ENCODE results near the gene GNA12. TPM values are rescaled to one million over a fixed set of nuclear protein-coding genes. Genes with fewer than 3 reads are reported as not detected.

The GNA12 gene
- total RNA-seq, 1 donor, result 27.1 TPM

- H3K27ac ChIP-seq (ENCODE audit: low read depth, low read length), result peak overlapping the region; percentile 56
- DNase-seq (ENCODE audit: insufficient read length, low spot score, missing footprints), result no peak
Measured at GRCh38 chr7:2843711-2844152, 376 bp downstream of the GNA12 start.

DNA sequence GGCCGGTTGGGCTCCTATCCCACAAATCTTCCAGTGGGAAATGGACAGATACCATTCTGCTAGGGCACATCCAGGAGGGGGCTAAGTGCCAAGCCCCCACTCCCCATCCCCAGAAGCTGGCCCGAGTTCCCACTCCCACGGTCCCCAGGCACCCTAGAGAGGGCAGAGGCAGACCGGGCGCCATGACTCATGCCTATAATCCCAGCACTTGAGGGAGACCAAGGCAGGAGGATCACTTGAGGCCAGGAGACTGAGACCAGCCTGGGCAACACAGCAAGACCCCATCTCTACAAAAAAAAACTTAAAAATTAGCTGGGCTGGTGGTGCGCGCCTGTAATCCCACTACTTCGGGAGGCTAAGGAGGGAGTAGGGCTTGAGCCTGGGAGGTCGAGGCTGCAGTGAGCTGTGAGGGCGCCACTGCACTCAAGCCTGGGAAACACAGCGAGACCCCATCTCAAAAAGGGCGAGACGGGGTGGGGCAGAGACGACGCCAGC is 870 bp downstream of the GNA12 start:
- no peak for DNase-seq (ENCODE audit: insufficient read length, low spot score, missing footprints)
- Histone ChIP-seq H2AFZ (ENCODE audit: low read length) (no peak overlapping the region), H3K79me2 (ENCODE audit: insufficient read depth, low read length) (peaks cover 56% of the 10 kb centered on the region)

More at GRCh38 chr7:2843711-2844152, 376 bp downstream of the GNA12 start:
- TF ChIP-seq, protein P1, sequence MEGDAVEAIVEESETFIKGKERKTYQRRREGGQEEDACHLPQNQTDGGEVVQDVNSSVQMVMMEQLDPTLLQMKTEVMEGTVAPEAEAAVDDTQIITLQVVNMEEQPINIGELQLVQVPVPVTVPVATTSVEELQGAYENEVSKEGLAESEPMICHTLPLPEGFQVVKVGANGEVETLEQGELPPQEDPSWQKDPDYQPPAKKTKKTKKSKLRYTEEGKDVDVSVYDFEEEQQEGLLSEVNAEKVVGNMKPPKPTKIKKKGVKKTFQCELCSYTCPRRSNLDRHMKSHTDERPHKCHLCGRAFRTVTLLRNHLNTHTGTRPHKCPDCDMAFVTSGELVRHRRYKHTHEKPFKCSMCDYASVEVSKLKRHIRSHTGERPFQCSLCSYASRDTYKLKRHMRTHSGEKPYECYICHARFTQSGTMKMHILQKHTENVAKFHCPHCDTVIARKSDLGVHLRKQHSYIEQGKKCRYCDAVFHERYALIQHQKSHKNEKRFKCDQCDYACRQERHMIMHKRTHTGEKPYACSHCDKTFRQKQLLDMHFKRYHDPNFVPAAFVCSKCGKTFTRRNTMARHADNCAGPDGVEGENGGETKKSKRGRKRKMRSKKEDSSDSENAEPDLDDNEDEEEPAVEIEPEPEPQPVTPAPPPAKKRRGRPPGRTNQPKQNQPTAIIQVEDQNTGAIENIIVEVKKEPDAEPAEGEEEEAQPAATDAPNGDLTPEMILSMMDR (IDR thresholded peaks at IDR 0.05; ENCODE audit: extremely low read depth, low read depth, low read length), result no peak
- H4K20me1 ChIP-seq (ENCODE audit: insufficient read depth, low read length), result peaks cover 21% of the 10 kb centered on the region
- peaks cover 17% of the 10 kb centered on the region for H3K4me1 ChIP-seq (ENCODE audit: insufficient read depth, low read length)
- H3K4me3 ChIP-seq (ENCODE audit: insufficient read depth, low read length), result peak overlapping the region; percentile 80
- peak overlapping the region; percentile 82 for H3K4me2 ChIP-seq (ENCODE audit: insufficient read depth, low read length)
- H3K27me3 ChIP-seq (ENCODE audit: insufficient read depth, low read length), result no peaks in the 10 kb centered on the region
- peaks cover 10% of the 10 kb centered on the region for H3K36me3 ChIP-seq (ENCODE audit: insufficient read depth, low read length)
- no peaks in the 10 kb centered on the region for H3K9me3 ChIP-seq (ENCODE audit: low read depth, low read length)
- H3K79me2 ChIP-seq (ENCODE audit: insufficient read depth, low read length), result peaks cover 51% of the 10 kb centered on the region
- H2AFZ ChIP-seq (ENCODE audit: low read length), result peak overlapping the region; percentile 68

DNA sequence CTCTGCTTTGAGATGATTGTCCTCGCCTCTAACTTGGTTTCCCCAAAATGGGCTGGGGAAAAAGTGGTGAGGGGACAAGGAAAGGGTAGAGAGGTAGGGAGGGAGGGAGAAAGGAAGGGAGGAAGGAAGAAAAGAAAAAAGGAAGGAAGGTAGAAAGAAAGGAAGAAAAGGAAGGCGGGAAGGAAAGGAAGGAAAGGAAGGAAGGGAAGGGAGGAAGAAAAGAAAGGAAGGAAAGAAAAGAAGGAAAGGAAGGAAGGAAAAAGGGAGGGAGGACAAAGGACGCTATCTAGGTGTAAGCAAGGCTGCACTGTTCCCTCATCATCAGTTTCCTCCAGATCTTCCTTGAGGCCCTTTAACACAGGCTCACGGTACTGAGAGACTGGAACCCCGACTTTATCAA is 2.2 kb downstream of the GNA12 start:
- Histone ChIP-seq H3K27me3 (ENCODE audit: insufficient read depth, low read length) (no peaks in the 10 kb centered on the region), H3K4me3 (ENCODE audit: insufficient read depth, low read length) (no peak overlapping the region), H3K4me2 (ENCODE audit: insufficient read depth, low read length) (no peak overlapping the region), H4K20me1 (ENCODE audit: insufficient read depth, low read length) (peaks cover 26% of the 10 kb centered on the region), H3K9me3 (ENCODE audit: low read depth, low read length) (no peaks in the 10 kb centered on the region), H3K4me1 (ENCODE audit: insufficient read depth, low read length) (peaks cover 27% of the 10 kb centered on the region), H3K27ac (ENCODE audit: low read depth, low read length) (no peak overlapping the region), H3K36me3 (ENCODE audit: insufficient read depth, low read length) (peaks cover 10% of the 10 kb centered on the region), H2AFZ (ENCODE audit: low read length) (no peak overlapping the region), H3K79me2 (ENCODE audit: insufficient read depth, low read length) (peaks cover 69% of the 10 kb centered on the region)
- TF ChIP-seq, protein P1 (IDR thresholded peaks at IDR 0.05; ENCODE audit: extremely low read depth, low read depth, low read length), result no peak
- no peak for DNase-seq (ENCODE audit: insufficient read length, low spot score, missing footprints)

More for the DNA sequence above, 870 bp downstream of the GNA12 start:
- H3K27ac ChIP-seq (ENCODE audit: low read depth, low read length), result peak overlapping the region; percentile 56
- peaks cover 17% of the 10 kb centered on the region for H3K4me1 ChIP-seq (ENCODE audit: insufficient read depth, low read length)
- H3K36me3 ChIP-seq (ENCODE audit: insufficient read depth, low read length), result peaks cover 10% of the 10 kb centered on the region
- peaks cover 23% of the 10 kb centered on the region for H4K20me1 ChIP-seq (ENCODE audit: insufficient read depth, low read length)
- H3K9me3 ChIP-seq (ENCODE audit: low read depth, low read length), result no peaks in the 10 kb centered on the region
- no peaks in the 10 kb centered on the region for H3K27me3 ChIP-seq (ENCODE audit: insufficient read depth, low read length)
- H3K4me3 ChIP-seq (ENCODE audit: insufficient read depth, low read length), result peak overlapping the region; percentile 80
- H3K4me2 ChIP-seq (ENCODE audit: insufficient read depth, low read length), result peak overlapping the region; percentile 82
- TF ChIP-seq, protein P1 (IDR thresholded peaks at IDR 0.05; ENCODE audit: extremely low read depth, low read depth, low read length), result no peak

DNA sequence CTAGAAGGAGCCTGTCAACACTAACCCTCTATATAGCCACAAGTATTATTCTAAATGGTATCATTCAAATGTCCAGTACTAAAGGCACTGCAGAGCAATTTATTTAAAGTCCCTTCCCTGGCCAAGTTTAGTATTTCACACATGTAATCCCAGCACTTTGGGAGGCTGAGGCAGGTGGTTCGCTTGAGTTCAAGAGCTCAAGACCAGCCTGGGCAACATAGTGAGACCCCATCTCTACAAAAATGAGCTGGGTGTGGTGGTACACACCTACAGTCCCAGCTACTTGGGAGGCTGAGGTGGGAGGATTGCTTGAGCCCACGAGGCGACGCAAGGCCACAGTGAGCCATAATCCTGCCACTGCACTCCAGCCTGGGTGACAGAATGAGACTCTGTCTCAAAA is 3.6 kb downstream of the GNA12 start:
- Histone ChIP-seq H3K79me2 (ENCODE audit: insufficient read depth, low read length) (peaks cover 84% of the 10 kb centered on the region), H4K20me1 (ENCODE audit: insufficient read depth, low read length) (peaks cover 32% of the 10 kb centered on the region), H3K27ac (ENCODE audit: low read depth, low read length) (no peak overlapping the region), H2AFZ (ENCODE audit: low read length) (no peak overlapping the region), H3K4me3 (ENCODE audit: insufficient read depth, low read length) (no peak overlapping the region), H3K9me3 (ENCODE audit: low read depth, low read length) (no peaks in the 10 kb centered on the region), H3K4me1 (ENCODE audit: insufficient read depth, low read length) (peaks cover 27% of the 10 kb centered on the region), H3K4me2 (ENCODE audit: insufficient read depth, low read length) (no peak overlapping the region), H3K36me3 (ENCODE audit: insufficient read depth, low read length) (peaks cover 13% of the 10 kb centered on the region), H3K27me3 (ENCODE audit: insufficient read depth, low read length) (no peaks in the 10 kb centered on the region)
- TF ChIP-seq, protein P1 (IDR thresholded peaks at IDR 0.05; ENCODE audit: extremely low read depth, low read depth, low read length), result no peak
- no peak for DNase-seq (ENCODE audit: insufficient read length, low spot score, missing footprints)

Data from osteoblast (primary cell).